Peyer's patch (tissue), 4 donors: ENCODE data around the gene ITSN1.

ENCODE experiments used
- CTCF ChIP-seq, 6 experiments: fragments of 450-650 bp in 4 of 6; fragments of 200-600 bp in 2 of 6; sonication (generic) in 1 of 6; IDR thresholded peaks; one replicate each; pipeline ENCODE4 v1.5.1; 2017 to 2019; ENCODE audit warnings: antibody characterized with exemption in 6 of 6, mild to moderate bottlenecking in 3 of 6, moderate library complexity in 1 of 6
- POLR2A ChIP-seq, 2 donors: fragments of 450-650 bp; IDR thresholded peaks; one replicate each; pipeline ENCODE4 v1.5.1; 2017; ENCODE audit warnings: antibody characterized with exemption in 2 of 2, mild to moderate bottlenecking in 2 of 2, moderate library complexity in 2 of 2

DNA sequence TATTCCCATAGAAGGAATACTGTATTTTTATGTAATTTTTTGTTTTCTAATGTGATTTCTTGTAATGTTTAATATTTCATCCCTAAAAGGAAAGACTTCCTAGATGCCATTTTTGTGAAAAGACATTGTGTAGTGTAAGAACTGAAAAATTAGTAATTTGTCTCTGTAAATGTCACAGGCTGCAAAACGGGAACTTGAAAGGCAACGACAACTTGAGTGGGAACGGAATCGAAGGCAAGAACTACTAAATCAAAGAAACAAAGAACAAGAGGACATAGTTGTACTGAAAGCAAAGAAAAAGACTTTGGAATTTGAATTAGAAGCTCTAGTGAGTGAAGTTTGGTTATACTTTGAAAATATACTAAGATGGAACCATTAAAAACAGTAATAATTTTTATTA is 132.2 kb downstream of the ITSN1 start:
- no peak for TF ChIP-seq CTCF (IDR thresholded peaks at IDR 0.05)
- TF ChIP-seq POLR2A (IDR thresholded peaks at IDR 0.05): no peak
